ES-I3 (cell line): ENCODE results near the gene IBA57.
A peak's percentile ranks its signal among the peaks of the same experiment; 100 is the strongest.
"Not testable (repeated sequence)": the region's sequence is repeated elsewhere in the genome, so short reads cannot be mapped to it uniquely, and the experiment has no call there.

Experiments
- H3K36me3 ChIP-seq: 2 replicates; pipeline ENCODE4 v1.6.1; 2013; ENCODE audit warnings: mild to moderate bottlenecking, low read length, control low read depth, moderate library complexity; ENCODE audit not compliant: insufficient read depth
- H3K4me1 ChIP-seq: 2 replicates; pipeline ENCODE4 v1.6.1; 2013; ENCODE audit warnings: mild to moderate bottlenecking, control low read depth, low read length; ENCODE audit not compliant: insufficient read depth
- H3K9ac ChIP-seq: 2 replicates; pipeline ENCODE4 v1.6.1; 2013; ENCODE audit warnings: low read depth, mild to moderate bottlenecking, low read length, moderate library complexity
- H3K9me3 ChIP-seq: 2 replicates; pipeline ENCODE4 v1.6.1; 2013; ENCODE audit warnings: mild to moderate bottlenecking, low read length, moderate library complexity; ENCODE audit not compliant: control insufficient read depth, insufficient read depth

The IBA57 gene

DNA sequence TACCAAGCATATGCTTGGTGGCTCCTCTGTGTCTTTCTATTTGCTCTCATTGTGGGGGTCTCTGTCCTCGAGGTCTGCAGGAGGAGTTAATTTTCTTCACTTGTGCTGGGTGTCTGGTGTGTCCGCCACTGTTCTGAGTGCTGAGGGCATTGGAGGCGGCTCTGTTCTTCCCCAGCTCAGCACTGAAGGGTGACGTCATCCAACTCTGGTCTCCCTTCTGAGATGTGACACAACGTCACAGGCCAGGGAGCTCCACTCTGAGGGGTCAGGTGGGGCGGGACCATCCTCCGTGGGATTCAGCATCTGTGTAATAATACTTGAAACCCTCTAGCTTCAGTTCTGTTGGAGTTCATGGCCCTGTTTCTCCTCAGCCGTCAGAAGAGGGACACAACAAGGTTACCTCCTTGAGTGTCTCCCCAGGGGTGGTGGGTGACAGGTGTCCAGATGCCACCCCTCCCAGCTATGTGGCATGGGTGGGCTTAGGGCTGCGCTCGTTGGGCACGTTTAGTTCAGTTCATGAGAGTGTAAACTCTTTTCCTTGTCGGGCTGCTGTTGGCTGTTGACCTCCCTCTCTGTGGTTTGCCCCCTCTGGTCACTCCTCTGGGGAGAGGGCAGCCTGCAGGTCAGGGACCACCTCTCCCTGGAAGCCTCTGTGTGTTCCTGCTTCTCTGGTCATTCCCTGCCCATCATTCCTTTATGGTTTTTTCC is 3.1 kb downstream of the IBA57 start:
- Histone ChIP-seq H3K9ac (no peak overlapping the region), H3K4me1 (no peaks in the 10 kb centered on the region), H3K36me3 (no peaks in the 10 kb centered on the region), H3K9me3 (no peaks in the 10 kb centered on the region)

- H3K36me3 ChIP-seq = no peaks in the 10 kb centered on the region
- H3K4me1 ChIP-seq = no peaks in the 10 kb centered on the region
- H3K9me3 ChIP-seq = no peaks in the 10 kb centered on the region
- no peak overlapping the region for H3K9ac ChIP-seq
Observed at GRCh38 chr1:228169345-228169744, 3.7 kb downstream of the IBA57 start.

DNA sequence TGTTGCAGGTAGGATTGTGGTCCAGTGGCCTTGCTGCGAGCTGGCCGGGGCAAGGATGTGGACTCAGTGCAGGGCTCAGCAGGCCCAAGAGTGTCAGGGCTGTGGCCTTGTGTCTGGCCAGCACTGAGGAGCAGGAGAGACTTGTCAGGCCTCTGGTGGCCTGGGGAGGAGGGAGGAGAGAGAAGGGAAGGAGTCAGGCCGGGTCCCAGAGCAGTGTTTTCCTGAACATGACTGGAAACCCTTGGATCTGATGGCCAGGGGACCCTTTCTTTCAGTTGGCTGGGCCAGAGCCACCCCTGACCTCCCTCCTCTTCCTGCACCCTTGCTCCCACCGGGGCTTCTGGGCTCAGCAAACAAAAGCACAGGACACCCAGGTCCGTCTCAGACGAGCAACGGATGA is 5.1 kb downstream of the IBA57 start:
- Histone ChIP-seq H3K9me3 (no peaks in the 10 kb centered on the region), H3K4me1 (no peaks in the 10 kb centered on the region)

GRCh38 chr1:228171221-228171891 is 5.8 kb downstream of the IBA57 start:
- Histone ChIP-seq H3K36me3 (no peaks in the 10 kb centered on the region), H3K9ac (no peak overlapping the region), H3K4me1 (no peaks in the 10 kb centered on the region), H3K9me3 (no peaks in the 10 kb centered on the region)

More for the DNA sequence above, 5.1 kb downstream of the IBA57 start:
- H3K9ac ChIP-seq = no peak overlapping the region
- no peaks in the 10 kb centered on the region for H3K36me3 ChIP-seq

- Histone ChIP-seq H3K4me1 (no peaks in the 10 kb centered on the region), H3K36me3 (no peaks in the 10 kb centered on the region), H3K9me3 (no peaks in the 10 kb centered on the region), H3K9ac (no peak overlapping the region)
Observed at GRCh38 chr1:228172591-228173527, 7.3 kb downstream of the IBA57 start.

GRCh38 chr1:228173528-228174481 is 8.2 kb downstream of the IBA57 start:
- not testable (repeated sequence) for H3K36me3 ChIP-seq, H3K4me1 ChIP-seq, H3K9ac ChIP-seq, H3K9me3 ChIP-seq

DNA sequence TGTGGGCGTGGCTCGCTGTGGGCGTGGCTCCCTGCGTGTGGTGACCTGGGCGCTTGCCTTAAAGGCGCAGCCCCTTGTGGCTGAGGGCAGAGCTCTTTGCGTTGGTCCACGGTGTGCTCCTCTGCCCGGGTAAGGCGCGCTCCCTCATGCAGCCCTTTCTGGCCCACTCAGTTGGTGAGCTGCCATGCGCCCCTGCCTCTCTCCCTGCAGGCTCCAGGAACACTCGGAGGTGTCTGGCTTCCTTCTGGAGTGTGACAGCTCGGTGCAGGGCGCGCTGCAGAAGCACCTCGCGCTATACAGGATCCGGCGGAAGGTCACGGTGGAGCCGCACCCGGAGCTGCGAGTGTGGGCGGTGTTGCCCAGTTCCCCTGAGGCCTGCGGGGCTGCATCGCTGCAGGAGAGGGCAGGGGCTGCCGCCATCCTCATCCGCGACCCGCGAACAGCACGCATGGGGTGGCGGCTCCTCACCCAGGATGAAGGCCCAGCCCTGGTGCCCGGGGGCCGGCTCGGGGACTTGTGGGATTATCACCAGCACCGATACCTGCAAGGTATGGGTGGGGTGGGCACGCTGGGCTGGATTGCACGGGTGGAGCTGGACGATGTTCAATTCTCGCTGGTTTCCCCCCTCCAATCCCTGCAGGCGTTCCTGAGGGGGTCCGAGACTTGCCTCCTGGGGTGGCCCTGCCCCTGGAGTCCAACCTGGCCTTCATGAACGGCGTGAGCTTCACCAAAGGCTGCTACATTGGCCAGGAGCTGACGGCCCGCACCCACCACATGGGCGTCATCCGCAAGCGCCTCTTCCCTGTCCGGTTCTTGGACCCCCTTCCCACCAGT is 9.1 kb downstream of the IBA57 start:
- H3K4me1 ChIP-seq = no peaks in the 10 kb centered on the region
- peak overlapping the region; percentile 40; the same call in 1 of the 2 replicates for H3K9ac ChIP-seq
- H3K9me3 ChIP-seq = no peaks in the 10 kb centered on the region
- H3K36me3 ChIP-seq = no peaks in the 10 kb centered on the region

DNA sequence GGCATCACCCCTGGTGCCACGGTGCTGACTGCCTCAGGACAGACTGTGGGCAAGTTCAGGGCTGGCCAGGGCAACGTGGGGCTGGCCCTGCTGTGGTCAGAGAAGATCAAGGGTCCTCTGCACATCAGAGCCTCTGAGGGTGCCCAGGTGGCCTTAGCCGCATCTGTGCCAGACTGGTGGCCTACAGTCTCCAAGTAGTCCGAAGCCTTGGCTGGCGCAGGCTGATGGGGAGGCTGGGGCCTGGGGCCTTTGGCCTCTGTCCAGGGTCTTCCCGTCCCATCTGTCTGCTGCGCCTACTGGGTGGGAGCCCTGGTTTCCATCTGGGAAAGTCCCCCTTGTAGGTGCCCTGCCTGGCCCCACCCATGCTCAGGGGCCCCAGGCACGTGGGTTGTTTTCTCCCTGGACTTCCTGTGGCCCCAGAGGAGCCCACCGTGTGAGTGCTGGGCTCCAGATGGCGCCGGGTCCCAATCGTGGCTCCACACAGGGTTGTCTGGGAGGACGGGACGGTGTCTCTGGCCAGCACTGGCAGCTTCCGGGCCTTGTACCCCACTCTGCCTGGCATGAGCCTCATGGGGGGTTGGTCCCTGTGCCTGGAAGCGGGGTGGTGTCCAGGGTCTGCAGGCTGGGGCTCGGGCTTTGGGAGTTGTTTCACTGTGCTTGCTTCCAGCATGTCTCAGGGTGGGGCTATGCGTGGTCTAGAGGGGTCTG is 9.9 kb downstream of the IBA57 start:
- Histone ChIP-seq H3K9ac (no peak overlapping the region), H3K36me3 (no peaks in the 10 kb centered on the region), H3K9me3 (no peaks in the 10 kb centered on the region), H3K4me1 (no peaks in the 10 kb centered on the region)

DNA sequence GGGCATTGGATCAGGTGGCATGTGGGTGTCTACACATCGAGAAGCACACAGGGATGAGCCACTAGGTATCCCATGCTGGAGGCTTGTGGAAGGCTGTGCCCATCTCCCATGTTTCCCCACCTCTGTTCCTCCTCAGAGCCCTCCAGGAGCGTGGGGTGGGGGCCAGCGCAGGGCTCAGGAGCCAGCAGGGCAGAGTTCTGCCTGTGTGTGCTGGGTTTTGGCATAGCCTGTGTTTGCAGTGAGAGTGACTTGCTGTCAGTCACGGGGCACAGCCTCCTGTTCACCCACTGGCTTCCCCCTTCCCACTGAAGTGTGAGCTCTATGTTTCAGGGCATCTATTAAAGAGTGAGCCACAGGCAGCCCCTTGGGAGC is 10.4 kb downstream of the IBA57 start:
- Histone ChIP-seq H3K9me3 (no peaks in the 10 kb centered on the region), H3K9ac (no peak overlapping the region), H3K4me1 (no peaks in the 10 kb centered on the region), H3K36me3 (no peaks in the 10 kb centered on the region)

DNA sequence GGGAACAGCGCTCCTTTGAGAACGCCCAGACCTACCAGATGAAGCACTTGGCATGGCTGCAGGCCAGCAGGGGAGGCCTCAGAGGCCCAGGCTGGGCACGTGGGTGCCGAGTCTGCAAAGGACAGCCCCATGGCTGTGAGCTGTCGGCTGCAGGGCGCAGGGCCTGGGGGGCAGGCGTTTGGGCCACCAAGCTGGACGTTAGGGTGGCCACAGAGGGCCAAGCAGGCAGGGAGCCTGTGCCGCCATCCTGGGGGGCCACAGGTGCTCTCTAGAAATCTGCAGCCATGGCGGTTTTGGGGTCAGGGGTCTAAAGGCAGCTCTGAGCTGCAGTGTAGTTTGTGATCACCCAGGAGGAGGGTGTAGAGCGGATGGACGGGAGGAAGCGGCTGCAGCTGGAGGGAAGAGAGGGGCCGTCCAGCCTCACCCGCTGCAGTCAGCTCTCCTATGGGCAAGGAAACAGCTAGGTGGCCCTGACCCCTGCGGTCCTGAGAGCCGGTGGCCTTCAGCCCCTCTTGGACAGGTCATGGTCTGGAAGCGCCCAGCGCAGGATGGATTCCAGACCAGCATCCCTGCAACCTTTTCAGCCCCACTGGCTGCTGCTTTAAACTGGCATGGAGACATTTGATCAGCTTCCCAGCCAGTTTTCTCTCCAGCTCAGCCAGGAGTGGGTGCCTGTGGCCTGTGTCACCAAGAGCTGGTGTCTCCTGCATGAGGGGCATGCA is 11.0 kb downstream of the IBA57 start:
- Histone ChIP-seq H3K36me3 (no peaks in the 10 kb centered on the region), H3K9ac (no peak overlapping the region), H3K9me3 (no peaks in the 10 kb centered on the region), H3K4me1 (no peaks in the 10 kb centered on the region)

DNA sequence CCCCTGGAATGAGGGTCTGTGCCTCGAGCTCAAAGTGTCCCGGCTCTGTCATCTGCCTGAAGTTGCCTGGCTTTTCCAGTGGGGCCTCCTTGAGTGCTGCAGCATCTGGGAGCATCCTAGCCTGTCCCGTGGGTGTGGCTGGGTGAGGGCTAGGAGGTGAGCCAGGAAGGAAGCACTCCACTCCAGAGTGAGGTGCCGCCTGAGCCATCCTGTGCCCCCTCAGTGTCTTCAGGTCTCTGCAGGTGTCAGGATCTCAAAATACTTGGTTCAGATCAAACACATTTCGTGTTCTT is 11.5 kb downstream of the IBA57 start:
- H3K36me3 ChIP-seq = no peaks in the 10 kb centered on the region
- no peak overlapping the region for H3K9ac ChIP-seq
- H3K9me3 ChIP-seq = no peaks in the 10 kb centered on the region
- H3K4me1 ChIP-seq = no peaks in the 10 kb centered on the region
